ENCODE results near the gene LBX2. TPM values are rescaled to one million over a fixed set of nuclear protein-coding genes. Genes with fewer than 3 reads are reported as not detected.

Gene LBX2
- polyA plus RNA-seq, 1 of the 3 experiments (the other 2 are of a cell fraction): 0.03 TPM

DNA sequence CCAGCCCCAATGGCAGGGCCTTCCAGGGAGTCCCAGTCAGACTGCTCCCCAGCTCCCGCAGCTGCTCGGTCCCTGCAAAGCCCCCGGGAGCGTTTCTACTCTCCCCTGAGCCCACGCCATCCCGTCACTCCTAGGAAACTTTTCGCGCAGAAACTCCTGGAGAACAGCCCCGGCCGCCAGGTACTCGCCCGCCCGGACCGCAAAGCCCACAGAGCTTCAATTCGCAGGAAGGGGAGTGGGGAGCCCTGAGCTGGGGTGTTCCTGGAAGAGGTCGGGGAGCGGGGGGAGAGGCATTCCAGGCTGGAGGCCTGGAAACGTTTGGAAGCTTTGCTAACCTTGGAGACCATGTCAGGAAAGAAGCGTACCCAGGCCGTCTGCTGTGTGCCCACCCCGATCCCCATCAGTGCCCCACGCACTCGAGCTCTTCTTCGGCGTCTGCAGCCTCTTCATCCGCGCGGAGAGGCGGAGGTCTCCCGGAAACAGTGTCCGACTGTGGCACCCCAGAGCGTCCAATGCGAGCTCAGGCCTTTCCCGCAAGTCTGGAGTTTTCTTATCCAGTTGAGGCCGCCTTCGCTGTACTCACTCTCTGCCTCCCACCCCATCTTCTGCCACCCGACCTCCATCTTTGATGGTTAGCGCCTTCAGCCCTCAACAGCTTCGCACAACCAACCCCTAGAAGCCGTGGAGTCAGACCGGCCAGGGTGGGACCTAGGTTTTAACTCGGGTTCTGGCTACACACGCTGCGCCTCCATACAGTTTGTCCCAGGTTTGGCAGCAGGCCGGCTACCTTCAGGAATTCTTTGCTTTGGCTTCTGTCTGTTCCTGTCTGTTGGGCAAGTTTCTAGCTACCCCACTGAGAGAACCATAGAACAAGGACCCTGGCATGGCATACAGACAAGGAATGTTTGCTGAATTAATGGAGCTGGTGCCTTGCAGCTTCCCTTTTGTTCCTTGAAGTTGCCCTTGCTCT is 4.4 kb upstream of the LBX2 start:
- Histone ChIP-seq H3F3A (replicated peaks; ENCODE audit: insufficient read depth) (peaks cover 17% of the 10 kb centered on the region), H3K27ac (ENCODE audit: low read depth in 2 of 2, low read length in 1 of 2) (no peak overlapping the region), H2AFZ (ENCODE audit: low read depth) (no peak overlapping the region), H4K20me1 (ENCODE audit: insufficient read depth) (no peaks in the 10 kb centered on the region), H3K9ac (no peak overlapping the region), H3K27me3 (ENCODE audit: insufficient read depth) (no peaks in the 10 kb centered on the region), H3K36me3 (replicated peaks in 1 of 2; ENCODE audit: control insufficient read depth in 1 of 2, insufficient read depth in 2 of 2, low read length in 1 of 2) (peaks cover 15 to 20% of the 10 kb centered on the region in 2 experiments), H3K9me3 (no peaks in the 10 kb centered on the region), H3K4me3 (ENCODE audit: low read depth in 2 of 2, low read length in 1 of 2) (no peak overlapping the region), H3K4me2 (no peak overlapping the region), H3K79me2 (ENCODE audit: insufficient read depth) (peaks cover 17% of the 10 kb centered on the region; the same call in 1 of the 2 replicates), H3K4me1 (ENCODE audit: control insufficient read depth in 1 of 2, insufficient read depth in 2 of 2, low read depth in 1 of 2, low read length in 1 of 2) (peaks cover 19 to 43% of the 10 kb centered on the region in 2 experiments; a peak in 3 of 4 replicates), H3K9me2 (no peaks in the 10 kb centered on the region)
- no peak for DNase-seq
- CTCF ChIA-PET: interaction anchor here (1.0 to 7.5 kb wide), 5 partner anchors 9 to 87 kb away, joined by 3 to 56 read pairs (median 3); partner anchors contain the start of genes CCDC142 and TTC31
- POLR2A ChIA-PET: interaction anchor here (0.5 to 1.0 kb wide), 2 partner anchors 11 to 81 kb away, joined by 3 to 6 read pairs; partner anchors contain the start of gene TLX2
- TF ChIP-seq, protein P1, sequence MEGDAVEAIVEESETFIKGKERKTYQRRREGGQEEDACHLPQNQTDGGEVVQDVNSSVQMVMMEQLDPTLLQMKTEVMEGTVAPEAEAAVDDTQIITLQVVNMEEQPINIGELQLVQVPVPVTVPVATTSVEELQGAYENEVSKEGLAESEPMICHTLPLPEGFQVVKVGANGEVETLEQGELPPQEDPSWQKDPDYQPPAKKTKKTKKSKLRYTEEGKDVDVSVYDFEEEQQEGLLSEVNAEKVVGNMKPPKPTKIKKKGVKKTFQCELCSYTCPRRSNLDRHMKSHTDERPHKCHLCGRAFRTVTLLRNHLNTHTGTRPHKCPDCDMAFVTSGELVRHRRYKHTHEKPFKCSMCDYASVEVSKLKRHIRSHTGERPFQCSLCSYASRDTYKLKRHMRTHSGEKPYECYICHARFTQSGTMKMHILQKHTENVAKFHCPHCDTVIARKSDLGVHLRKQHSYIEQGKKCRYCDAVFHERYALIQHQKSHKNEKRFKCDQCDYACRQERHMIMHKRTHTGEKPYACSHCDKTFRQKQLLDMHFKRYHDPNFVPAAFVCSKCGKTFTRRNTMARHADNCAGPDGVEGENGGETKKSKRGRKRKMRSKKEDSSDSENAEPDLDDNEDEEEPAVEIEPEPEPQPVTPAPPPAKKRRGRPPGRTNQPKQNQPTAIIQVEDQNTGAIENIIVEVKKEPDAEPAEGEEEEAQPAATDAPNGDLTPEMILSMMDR (IDR thresholded peaks at IDR 0.05): no peak
- TF ChIP-seq RXRA (IDR thresholded peaks at IDR 0.05; ENCODE audit: borderline replicate concordance, low read depth) (no peak), MEF2A (IDR thresholded peaks at IDR 0.05; ENCODE audit: borderline replicate concordance, low read depth) (no peak), NRF1 (IDR thresholded peaks at IDR 0.05; ENCODE audit: low read depth, low read length) (no peak), GABPA (IDR thresholded peaks at IDR 0.05; ENCODE audit: low read depth) (no peak), EZH2phosphoT487 (IDR thresholded peaks at IDR 0.05; ENCODE audit: borderline replicate concordance, low read depth) (no peak), TCF12 (IDR thresholded peaks at IDR 0.05) (no peak), RAD21 (IDR thresholded peaks at IDR 0.05; ENCODE audit: low read length) (no peak), USF2 (IDR thresholded peaks at IDR 0.05; ENCODE audit: borderline replicate concordance, low read depth, low read length) (no peak), ELF1 (IDR thresholded peaks at IDR 0.05) (no peak), NFIC (IDR thresholded peaks at IDR 0.05; ENCODE audit: borderline replicate concordance) (no peak)
- 95% methylated on average over 43 of the region's 45 CpGs for WGBS (ENCODE audit: low lambda C conversion rate)
